Left colon (tissue), 2 donors: Measurements from ENCODE around the gene GRM7. TPM values are rescaled to one million over a fixed set of nuclear protein-coding genes. Genes with fewer than 3 reads are reported as not detected.

Source experiments
- ATAC-seq: fragments of 200-7000 bp; cut with Tn5 transposase; one replicate; pipeline ENCODE4 v1.9.1; 2020; ENCODE audit warnings: mild to moderate bottlenecking, moderate library complexity
- DNase-seq, 2 donors: peaks; one replicate each; pipeline ENCODE4 v3.0.0-alpha.2; 2020
- intact Hi-C, 2 donors: fragments of 100-400 bp; cut with DNase I in 1 of 2; cut with micrococcal nuclease in 1 of 2; formaldehyde crosslinking; loops; one replicate each; pipeline versions ENCODE4 v1.11.2 to v1.14.0; 2022; cut with DNase I, micrococcal nuclease
- total RNA-seq, 2 donors: library from RNA; stranded (reverse); fragmentation: NEBNext Ultra II Directional; extraction: Animal tissue kit (Norgen Biotek cat#: 25700); gene quantifications; one replicate each; pipeline ENCODE4 v1.2.1, GENCODE V29; 2021
- donor health status: DM: no; HTN: no; CAD: no.
- donor health status: DM: yes; HTN: yes; CAD: no.

GRM7 gene
- total RNA-seq, 2 donors from 2014 or later = 0.12 to 0.59 TPM

GRCh38 chr3:7275396-7275795 lies 414.5 kb downstream of the GRM7 start:
- intact Hi-C loops = no loop called here
- no peak for DNase-seq
- no peak for ATAC-seq

DNA sequence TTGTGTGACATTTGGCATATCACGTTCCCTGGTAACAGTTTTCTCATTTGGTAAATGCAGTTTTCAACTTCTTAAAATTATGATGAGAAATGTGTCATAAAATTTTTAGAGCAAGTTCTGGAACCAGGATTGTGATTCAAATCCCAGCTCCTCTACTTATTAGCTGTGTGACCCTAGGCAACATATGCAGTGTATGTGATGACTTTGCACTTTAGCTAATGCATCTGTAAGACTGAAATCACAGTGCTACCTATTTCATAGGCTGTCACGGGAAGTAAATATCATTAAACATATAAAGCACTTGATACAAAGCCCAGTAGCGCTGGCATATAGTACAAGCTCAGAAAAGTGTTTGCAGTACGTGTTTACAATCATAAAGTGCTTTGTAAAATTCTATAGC lies 419.4 kb downstream of the GRM7 start:
- ATAC-seq (no peak), DNase-seq (no peak)
- intact Hi-C loops = no loop called here

DNA sequence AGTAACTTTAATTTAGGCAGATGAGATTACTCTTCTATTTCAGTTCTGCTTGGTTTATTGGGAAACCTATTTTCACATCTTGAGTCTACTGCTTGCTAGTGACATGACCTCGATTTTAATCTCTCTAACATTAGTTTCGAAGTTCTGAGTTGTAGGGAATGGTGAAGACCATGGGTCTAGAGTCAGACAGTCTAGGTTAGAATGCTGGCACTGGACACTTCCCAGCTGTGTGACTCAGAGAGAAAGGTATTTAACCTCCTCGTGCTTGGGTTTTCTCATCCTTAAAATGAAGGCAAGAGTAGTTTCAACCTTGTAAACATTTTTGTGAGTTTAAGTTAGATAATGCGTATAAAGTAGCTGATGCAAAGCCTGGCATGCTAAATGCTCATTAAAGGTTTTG lies 422.1 kb downstream of the GRM7 start:
- intact Hi-C loops = no loop called here
- DNase-seq = no peak
- ATAC-seq = no peak

GRCh38 chr3:7285505-7285904 lies 424.6 kb downstream of the GRM7 start:
- DNase-seq (no peak), ATAC-seq (peak; percentile 35)
- intact Hi-C loops = no loop called here

- DNase-seq (no peak), ATAC-seq (no peak)
- intact Hi-C loops = no loop called here
Observed at GRCh38 chr3:7288133-7288532, 427.2 kb downstream of the GRM7 start.

GRCh38 chr3:7289121-7289520 lies 428.2 kb downstream of the GRM7 start:
- DNase-seq (no peak), ATAC-seq (no peak)
- intact Hi-C loops = no loop called here

DNA sequence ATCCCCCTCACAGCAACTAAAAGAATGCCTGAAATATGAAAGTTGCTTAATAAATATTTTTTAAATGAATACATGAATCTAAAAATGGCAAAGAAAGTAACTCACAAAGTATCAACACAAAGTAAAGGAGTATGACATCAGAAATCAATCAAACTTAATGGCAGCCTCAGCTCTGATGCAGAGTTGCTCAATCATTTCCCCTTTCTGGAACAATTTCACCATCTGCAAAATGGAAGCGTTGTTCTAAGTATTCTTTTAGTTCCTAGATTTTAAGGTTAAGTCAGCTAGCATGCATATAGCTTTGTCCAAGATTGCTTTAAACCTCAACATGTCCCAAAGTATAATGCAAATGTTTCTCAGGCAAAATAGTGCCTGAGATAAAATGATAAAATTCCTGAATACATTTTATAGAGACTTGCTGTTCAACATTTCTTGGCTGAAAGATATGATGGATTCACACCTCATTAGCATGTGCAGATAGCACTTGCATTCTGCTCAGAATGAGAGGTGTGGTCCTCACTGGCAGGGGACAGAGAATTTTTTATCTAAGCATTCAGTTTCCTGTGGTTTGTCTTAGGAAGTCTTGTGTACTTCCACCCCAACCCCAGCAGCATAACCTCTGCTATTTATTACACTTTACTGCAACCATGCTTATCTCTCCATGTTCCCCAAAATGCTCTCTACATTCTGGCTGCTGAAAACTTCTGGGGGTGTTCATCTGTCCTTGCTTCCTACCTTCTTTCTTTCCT lies 429.3 kb downstream of the GRM7 start:
- no peak for DNase-seq
- no peak for ATAC-seq
- intact Hi-C loops = no loop called here

DNA sequence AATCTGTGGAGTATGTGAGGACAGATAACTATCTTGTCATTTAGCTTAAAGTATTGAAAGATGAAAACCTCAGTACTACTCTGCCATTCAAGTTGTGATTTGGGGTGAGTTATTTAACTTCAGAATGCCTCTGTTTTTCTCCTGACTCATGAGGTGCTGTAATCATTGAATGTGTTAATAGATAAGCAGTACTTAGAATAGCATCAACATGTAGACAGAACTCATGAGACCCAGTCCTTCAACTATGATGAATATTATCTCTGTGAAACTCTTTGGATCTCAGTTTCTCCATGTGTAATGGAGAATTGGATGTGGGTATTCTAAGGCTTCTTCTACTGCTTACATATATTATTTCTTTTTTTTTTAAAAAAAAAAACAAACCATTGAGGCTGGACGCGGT lies 431.4 kb downstream of the GRM7 start:
- intact Hi-C loops = no loop called here
- DNase-seq = no peak
- ATAC-seq = no peak

GRCh38 chr3:7293286-7293685 lies 432.4 kb downstream of the GRM7 start:
- intact Hi-C loops = no loop called here
- ATAC-seq (no peak), DNase-seq (no peak)

GRCh38 chr3:7305561-7305960 lies 444.6 kb downstream of the GRM7 start:
- intact Hi-C loops = no loop called here
- DNase-seq = no peak
- ATAC-seq = no peak

- intact Hi-C loops = no loop called here
- DNase-seq = no peak
- no peak for ATAC-seq
Observed at GRCh38 chr3:7306901-7307300, 446.0 kb downstream of the GRM7 start.

- intact Hi-C loops = no loop called here
- DNase-seq = no peak
- no peak for ATAC-seq
Observed at GRCh38 chr3:7307410-7307809, 446.5 kb downstream of the GRM7 start.

- peak in 1 of 2 donors; percentile 21 for DNase-seq
- intact Hi-C loops = no loop called here
- ATAC-seq = no peak
Observed at GRCh38 chr3:7309641-7310102, 448.8 kb downstream of the GRM7 start.

DNA sequence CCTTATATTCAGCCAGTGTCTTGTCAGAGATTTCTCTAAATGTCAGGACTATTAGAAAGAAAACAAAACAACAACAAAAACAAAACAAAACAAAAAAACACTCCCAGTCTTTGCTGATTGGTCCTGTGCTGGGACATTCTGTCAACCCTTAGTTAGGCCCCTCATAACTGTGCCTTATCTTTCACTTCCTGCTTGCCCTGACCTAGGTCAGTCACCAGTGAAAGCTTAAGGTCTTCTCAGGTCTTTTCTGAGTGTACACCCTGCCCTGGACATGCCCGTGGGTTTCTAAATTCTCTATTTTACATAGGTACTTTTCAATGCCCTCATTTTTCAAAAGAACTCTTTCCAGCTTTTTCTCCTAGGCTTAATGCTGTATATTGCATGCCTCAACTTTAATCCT lies 454.1 kb downstream of the GRM7 start:
- intact Hi-C loops = no loop called here
- ATAC-seq (no peak), DNase-seq (no peak)

DNA sequence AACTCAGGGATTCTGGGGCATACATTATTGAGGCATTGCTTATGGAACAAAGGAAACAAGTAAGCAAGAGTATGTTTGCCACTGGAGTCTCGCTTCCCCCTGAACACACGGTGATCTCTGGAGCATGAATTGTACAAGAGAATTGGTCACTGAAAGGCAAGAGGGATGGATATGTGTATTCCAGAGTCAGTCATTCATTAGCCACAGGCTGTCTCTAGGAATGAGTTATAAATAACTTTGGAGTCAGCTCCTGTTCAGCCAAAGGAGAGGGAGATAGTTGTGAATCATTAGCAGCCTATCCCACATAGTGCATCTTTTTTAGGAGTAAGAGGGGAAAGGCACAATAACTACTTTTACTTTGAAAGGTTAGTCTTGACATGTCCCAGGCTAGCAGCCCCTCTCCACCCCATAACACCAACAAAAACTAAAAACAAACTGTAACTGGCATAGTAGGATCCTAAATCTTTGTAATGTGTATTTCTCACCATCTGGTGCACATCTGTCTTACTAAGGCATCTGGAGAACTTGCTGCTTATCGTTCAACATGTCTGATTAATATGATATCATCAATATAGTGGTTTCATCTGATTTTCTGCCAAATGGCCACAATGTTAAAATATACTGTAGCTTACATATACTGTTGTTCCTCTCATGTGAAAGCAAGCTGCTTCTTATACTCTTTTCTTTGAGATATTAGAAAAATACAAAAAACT lies 462.2 kb downstream of the GRM7 start:
- no peak for DNase-seq

GRCh38 chr3:7328339-7328738 lies 467.4 kb downstream of the GRM7 start:
- intact Hi-C loops = no loop called here
- ATAC-seq (peak; percentile 83), DNase-seq (no peak)

More for the DNA sequence above, 462.2 kb downstream of the GRM7 start:
- ATAC-seq = no peak
- intact Hi-C loops = no loop called here

DNA sequence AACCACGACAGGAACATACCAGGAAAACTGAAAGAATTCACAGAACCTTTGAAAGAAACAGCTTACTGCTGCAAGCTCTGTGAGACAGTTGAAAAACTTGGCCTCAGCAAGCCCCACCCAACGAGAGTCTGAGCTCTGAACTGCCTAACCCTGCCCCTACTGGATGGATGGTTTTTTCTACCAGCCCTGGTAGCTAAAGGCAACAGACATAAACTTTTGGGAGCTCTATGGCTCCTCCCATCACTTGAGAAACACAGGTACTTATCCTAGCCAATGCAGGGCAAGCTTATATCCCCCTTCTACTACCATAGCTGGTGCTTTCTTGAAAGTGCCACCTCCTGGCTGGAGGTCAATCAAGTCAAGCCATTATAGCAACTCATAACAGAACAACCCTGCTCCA lies 471.8 kb downstream of the GRM7 start:
- intact Hi-C loops = no loop called here
- ATAC-seq = no peak
- DNase-seq = no peak

- DNase-seq = no peak
- ATAC-seq = no peak
- intact Hi-C loops = no loop called here
Observed at GRCh38 chr3:7333125-7333524, 472.2 kb downstream of the GRM7 start.

- DNase-seq = no peak
- ATAC-seq = peak; percentile 71
- intact Hi-C loops = no loop called here
Observed at GRCh38 chr3:7340795-7341194, 479.9 kb downstream of the GRM7 start.

- ATAC-seq (no peak), DNase-seq (no peak)
- intact Hi-C loops = no loop called here
Observed at GRCh38 chr3:7346364-7346763, 485.4 kb downstream of the GRM7 start.

GRCh38 chr3:7357101-7357500 lies 496.2 kb downstream of the GRM7 start:
- intact Hi-C loops = no loop called here
- ATAC-seq (no peak), DNase-seq (no peak)
